NCI-H510A treated with DMSO at 0.1 percent for 48 hours (cell line): ENCODE data around the gene HSD11B1L.

Experiments used
- DNase-seq: peaks from one replicate; lab custom pipeline; 2025; lab: John Stamatoyannopoulos, UW

The HSD11B1L gene

GRCh38 chr19:5680437-5681368 lies at the start of gene HSD11B1L, which contains the start of gene MICOS13:
HSD11B1L (plus strand) TSS chr19:5681027; CDS start chr19:5684833, 3,806 bp downstream.
MICOS13 (minus strand) TSS chr19:5680516; CDS start chr19:5680486, 30 bp downstream.
- peak; percentile 98 for DNase-seq

- DNase-seq = no peak
Observed at GRCh38 chr19:5631567-5632240, 49.1 kb upstream of the HSD11B1L start.

- no peak for DNase-seq
Observed at GRCh38 chr19:5632241-5632612, 48.6 kb upstream of the HSD11B1L start.

- no peak for DNase-seq
Observed at GRCh38 chr19:5632657-5633056, 48.2 kb upstream of the HSD11B1L start.

GRCh38 chr19:5635427-5635826 lies 45.4 kb upstream of the HSD11B1L start:
- DNase-seq = no peak

- no peak for DNase-seq
Observed at GRCh38 chr19:5637971-5638370, 42.9 kb upstream of the HSD11B1L start.

- DNase-seq = no peak
Observed at GRCh38 chr19:5641171-5641570, 39.7 kb upstream of the HSD11B1L start.

GRCh38 chr19:5642204-5642603 lies 38.6 kb upstream of the HSD11B1L start:
- no peak for DNase-seq

GRCh38 chr19:5643060-5643459 lies 37.8 kb upstream of the HSD11B1L start:
- no peak for DNase-seq

- DNase-seq = no peak
Observed at GRCh38 chr19:5644037-5644436, 36.8 kb upstream of the HSD11B1L start.

GRCh38 chr19:5645409-5645808 lies 35.4 kb upstream of the HSD11B1L start:
- DNase-seq = peak; percentile 6

GRCh38 chr19:5646703-5647102 lies 34.1 kb upstream of the HSD11B1L start:
- no peak for DNase-seq

- DNase-seq = no peak
Observed at GRCh38 chr19:5648464-5648863, 32.4 kb upstream of the HSD11B1L start.

GRCh38 chr19:5651361-5651760 lies 29.5 kb upstream of the HSD11B1L start:
- no peak for DNase-seq

- no peak for DNase-seq
Observed at GRCh38 chr19:5652261-5652660, 28.6 kb upstream of the HSD11B1L start.

GRCh38 chr19:5654931-5655330 lies 25.9 kb upstream of the HSD11B1L start:
- no peak for DNase-seq

GRCh38 chr19:5655412-5655811 lies 25.4 kb upstream of the HSD11B1L start:
- DNase-seq = no peak

GRCh38 chr19:5661483-5661882 lies 19.3 kb upstream of the HSD11B1L start:
- no peak for DNase-seq

- DNase-seq = no peak
Observed at GRCh38 chr19:5663904-5664303, 16.9 kb upstream of the HSD11B1L start.

GRCh38 chr19:5664515-5664914 lies 16.3 kb upstream of the HSD11B1L start:
- no peak for DNase-seq

- no peak for DNase-seq
Observed at GRCh38 chr19:5665781-5666513, 14.9 kb upstream of the HSD11B1L start.

- no peak for DNase-seq
Observed at GRCh38 chr19:5666921-5667610, 13.8 kb upstream of the HSD11B1L start.
